ENCODE data around the gene SEMA4B.

- TF ChIP-seq TARDBP (IDR thresholded peaks at IDR 0.05) (no peak), NFRKB (IDR thresholded peaks at IDR 0.05) (no peak), HDGF (IDR thresholded peaks at IDR 0.05; ENCODE audit: borderline replicate concordance) (no peak), ZNF384 (IDR thresholded peaks at IDR 0.05) (no peak), SP1 (IDR thresholded peaks at IDR 0.05) (no peak), CTBP1 (IDR thresholded peaks at IDR 0.05; ENCODE audit: borderline replicate concordance) (no peak), FOXA1 (IDR thresholded peaks at IDR 0.05) (no peak), ARNT (IDR thresholded peaks at IDR 0.05) (no peak), SUZ12 (IDR thresholded peaks at IDR 0.05) (no peak)
Measured at GRCh38 chr15:90159213-90159612, 41.9 kb upstream of the SEMA4B start.
